Stimulated activated CD8-positive, alpha-beta memory T cell treated with anti-CD3 and anti-CD28 coated beads, Interleukin-7, amount 100 ng/mL, for 4 hours (primary cell): ENCODE measurements around the gene CCDC77.
"Not testable (repeated sequence)": the region's sequence is repeated elsewhere in the genome, so short reads cannot be mapped to it uniquely, and the experiment has no call there.

Source experiments
- DNase-seq, 2 donors: peaks; one replicate each; pipeline ENCODE4 v3.0.0-alpha.2; 2020; ENCODE audit warnings: low read depth in 2 of 2

CCDC77 gene

GRCh38 chr12:401235-402028 is at the start of gene CCDC77:
Gene CCDC77 (plus strand): TSS chr12:401644. CDS start chr12:409384, 7,740 bp downstream.
- DNase-seq = peak; percentile 83 to 84

- no peak for DNase-seq
Observed at GRCh38 chr12:356276-356988, 45.0 kb upstream of the CCDC77 start.

GRCh38 chr12:359091-359490 is 42.4 kb upstream of the CCDC77 start:
- no peak for DNase-seq

GRCh38 chr12:366820-367219 is 34.6 kb upstream of the CCDC77 start:
- DNase-seq = no peak

- no peak for DNase-seq
Observed at GRCh38 chr12:367972-368371, 33.5 kb upstream of the CCDC77 start.

- DNase-seq = not testable (repeated sequence)
Observed at GRCh38 chr12:370739-371485, 30.5 kb upstream of the CCDC77 start.

GRCh38 chr12:386651-387050 is 14.8 kb upstream of the CCDC77 start:
- no peak for DNase-seq

GRCh38 chr12:388012-388411 is 13.4 kb upstream of the CCDC77 start:
- DNase-seq = no peak

GRCh38 chr12:388541-389141 is 12.8 kb upstream of the CCDC77 start:
- peak in 1 of 2 donors; percentile 33 for DNase-seq

GRCh38 chr12:389142-390096 is 12.0 kb upstream of the CCDC77 start, which contains the start of gene KDM5A:
Gene KDM5A (minus strand): TSS chr12:389320. CDS start chr12:389091, 229 bp downstream.
- peak; percentile 79 to 86 for DNase-seq

- no peak for DNase-seq
Observed at GRCh38 chr12:400828-401227, 616 bp upstream of the CCDC77 start.

- DNase-seq = no peak
Observed at GRCh38 chr12:402029-402389, 565 bp downstream of the CCDC77 start.

- no peak for DNase-seq
Observed at GRCh38 chr12:414859-415258, 13.4 kb downstream of the CCDC77 start.

- no peak for DNase-seq
Observed at GRCh38 chr12:418432-418831, 17.0 kb downstream of the CCDC77 start.

GRCh38 chr12:422526-422925 is 21.1 kb downstream of the CCDC77 start:
- DNase-seq = no peak

GRCh38 chr12:435737-436136 is 34.3 kb downstream of the CCDC77 start:
- DNase-seq = not testable (repeated sequence)

GRCh38 chr12:442235-442884 is 40.9 kb downstream of the CCDC77 start:
- DNase-seq = peak in 1 of 2 donors; percentile 8

GRCh38 chr12:447141-447540 is 45.7 kb downstream of the CCDC77 start:
- no peak for DNase-seq

- DNase-seq = no peak
Observed at GRCh38 chr12:449203-449602, 47.8 kb downstream of the CCDC77 start.

GRCh38 chr12:450438-450837 is 49.0 kb downstream of the CCDC77 start:
- DNase-seq = no peak
